ENCODE measurements around the gene ORMDL2.

- TF ChIP-seq CTCF (conservative IDR thresholded peaks at IDR 0.05 in 1 of 2, IDR thresholded peaks at IDR 0.05 in 1 of 2; ENCODE audit: low read depth in 1 of 2, low read length in 2 of 2): no peak
- no peak for TF ChIP-seq EZH2 (IDR thresholded peaks at IDR 0.05; ENCODE audit: low read length, missing control alignments)
Measured at GRCh38 chr12:55809274-55809673, 8.6 kb upstream of the ORMDL2 start.

Measured in fibroblast of lung (primary cell).